Stimulated activated effector memory CD8-positive, alpha-beta T cell treated with anti-CD3 and anti-CD28 coated beads, Interleukin-12 subunit alpha, Interleukin-12 subunit beta, amount 100 ng/mL, for 72 hours (primary cell): ENCODE results near the gene FLOT2.
A peak's percentile ranks its signal among the peaks of the same experiment; 100 is the strongest.
"Not testable (repeated sequence)": the region's sequence is repeated elsewhere in the genome, so short reads cannot be mapped to it uniquely, and the experiment has no call there.

ENCODE experiments used
- ATAC-seq: fragments of 150-1000 bp; cut with Tn5 transposase; 2 replicates; pipeline ENCODE4 v1.10.0; 2021
- DNase-seq, 2 donors: peaks; one replicate each; pipeline ENCODE4 v3.0.0; 2021 to 2022; ENCODE audit warnings: low spot score in 2 of 2
- H3K27ac Mint-ChIP-seq: one replicate; pipeline ENCODE4 v1.8.0; 2022; ENCODE audit warnings: mild to moderate bottlenecking, mixed read lengths
- H3K36me3 Mint-ChIP-seq: one replicate; pipeline ENCODE4 v1.8.0; 2022; ENCODE audit warnings: mild to moderate bottlenecking, mixed read lengths
- H3K4me1 Mint-ChIP-seq: one replicate; pipeline ENCODE4 v1.8.0; 2022; ENCODE audit warnings: mixed read lengths
- H3K4me3 Mint-ChIP-seq: one replicate; pipeline ENCODE4 v1.8.0; 2022; ENCODE audit warnings: mild to moderate bottlenecking, mixed read lengths
- H3K9me3 Mint-ChIP-seq: one replicate; pipeline ENCODE4 v1.8.0; 2022; ENCODE audit warnings: mixed read lengths

Gene FLOT2

GRCh38 chr17:28858801-28859355, 38.7 kb downstream of the FLOT2 start:
- Mint-ChIP-seq H3K27ac (peak overlapping the region; percentile 87), H3K4me1 (peaks cover 17% of the 10 kb centered on the region), H3K36me3 (peaks cover 59% of the 10 kb centered on the region), H3K9me3 (no peaks in the 10 kb centered on the region), H3K4me3 (no peak overlapping the region)
- DNase-seq: no peak
- ATAC-seq: no peak

- Mint-ChIP-seq H3K27ac (peak overlapping the region; percentile 87), H3K9me3 (no peaks in the 10 kb centered on the region), H3K4me1 (peaks cover 17% of the 10 kb centered on the region), H3K36me3 (peaks cover 59% of the 10 kb centered on the region), H3K4me3 (no peak overlapping the region)
- ATAC-seq (no peak), DNase-seq (no peak)
Observed at GRCh38 chr17:28857905-28858800, 39.4 kb downstream of the FLOT2 start.

- no peaks in the 10 kb centered on the region for H3K9me3 Mint-ChIP-seq
- no peak overlapping the region for H3K27ac Mint-ChIP-seq
- no peak for ATAC-seq
Observed at GRCh38 chr17:28856028-28856574, 41.4 kb downstream of the FLOT2 start.

GRCh38 chr17:28855336-28855679, 42.2 kb downstream of the FLOT2 start:
- DNase-seq (no peak), ATAC-seq (no peak)
- H3K4me3 Mint-ChIP-seq: peak overlapping the region; percentile 82
- H3K9me3 Mint-ChIP-seq: no peaks in the 10 kb centered on the region
- peak overlapping the region; percentile 90 for H3K27ac Mint-ChIP-seq
- H3K4me1 Mint-ChIP-seq: peaks cover 17% of the 10 kb centered on the region
- peaks cover 43% of the 10 kb centered on the region for H3K36me3 Mint-ChIP-seq

More at GRCh38 chr17:28856028-28856574, 41.4 kb downstream of the FLOT2 start:
- Mint-ChIP-seq H3K36me3 (peaks cover 49% of the 10 kb centered on the region), H3K4me1 (peaks cover 17% of the 10 kb centered on the region), H3K4me3 (peak overlapping the region; percentile 82)
- DNase-seq: no peak

- Mint-ChIP-seq H3K36me3 (peaks cover 37% of the 10 kb centered on the region), H3K9me3 (no peaks in the 10 kb centered on the region), H3K4me3 (peak within 1 kb of the TSS; percentile 82), H3K27ac (peak within 1 kb of the TSS; percentile 90), H3K4me1 (peaks cover 17% of the 10 kb centered on the region)
- DNase-seq (peak; percentile 72 to 88), ATAC-seq (peak; percentile 99)
Observed at GRCh38 chr17:28854457-28855335, 42.8 kb downstream of the FLOT2 start, which contains the start of gene ERAL1. Gene ERAL1, plus strand, starts transcription at chr17:28855016. Its CDS starts 19 bp downstream, at chr17:28855035.

- H3K9me3 Mint-ChIP-seq: no peaks in the 10 kb centered on the region
- H3K4me3 Mint-ChIP-seq: no peak overlapping the region
- no peak overlapping the region for H3K27ac Mint-ChIP-seq
- DNase-seq (no peak), ATAC-seq (no peak)
- H3K36me3 Mint-ChIP-seq: peaks cover 23% of the 10 kb centered on the region
- H3K4me1 Mint-ChIP-seq: peaks cover 20% of the 10 kb centered on the region
Observed at GRCh38 chr17:28853295-28853694, 44.2 kb downstream of the FLOT2 start.

- peak; percentile 72 for ATAC-seq
- no peaks in the 10 kb centered on the region for H3K36me3 Mint-ChIP-seq
- no peak overlapping the region for H3K4me3 Mint-ChIP-seq
- no peak overlapping the region for H3K27ac Mint-ChIP-seq
- no peak for DNase-seq
- H3K9me3 Mint-ChIP-seq: no peaks in the 10 kb centered on the region
- peaks cover 6% of the 10 kb centered on the region for H3K4me1 Mint-ChIP-seq
Observed at GRCh38 chr17:28849281-28849680, 48.3 kb downstream of the FLOT2 start.

- ATAC-seq (peak; percentile 85), DNase-seq (peak; percentile 50 to 80)
- H3K4me3 Mint-ChIP-seq, H3K4me1 Mint-ChIP-seq, H3K27ac Mint-ChIP-seq, H3K9me3 Mint-ChIP-seq, H3K36me3 Mint-ChIP-seq: not testable (repeated sequence)
Observed at GRCh38 chr17:28848667-28849066, 48.9 kb downstream of the FLOT2 start.

GRCh38 chr17:28846699-28847098, 50.8 kb downstream of the FLOT2 start:
- H3K9me3 Mint-ChIP-seq, ATAC-seq: not testable (repeated sequence)

GRCh38 chr17:28846231-28846630, 51.3 kb downstream of the FLOT2 start:
- Mint-ChIP-seq H3K9me3 (no peaks in the 10 kb centered on the region), H3K36me3 (peaks cover 14% of the 10 kb centered on the region), H3K4me3 (no peak overlapping the region), H3K4me1 (peaks cover 15% of the 10 kb centered on the region), H3K27ac (no peak overlapping the region)
- no peak for DNase-seq
- no peak for ATAC-seq

More at GRCh38 chr17:28846699-28847098, 50.8 kb downstream of the FLOT2 start:
- not testable (repeated sequence) for H3K4me3 Mint-ChIP-seq, H3K27ac Mint-ChIP-seq, DNase-seq
- Mint-ChIP-seq H3K4me1 (peaks cover 14% of the 10 kb centered on the region), H3K36me3 (peaks cover 14% of the 10 kb centered on the region)

- H3K4me3 Mint-ChIP-seq: peak overlapping the region; percentile 95
- ATAC-seq (no peak), DNase-seq (no peak)
- H3K4me1 Mint-ChIP-seq: peaks cover 16% of the 10 kb centered on the region
- no peak overlapping the region for H3K27ac Mint-ChIP-seq
- peaks cover 14% of the 10 kb centered on the region for H3K36me3 Mint-ChIP-seq
- no peaks in the 10 kb centered on the region for H3K9me3 Mint-ChIP-seq
Observed at GRCh38 chr17:28843816-28844148, 53.8 kb downstream of the FLOT2 start.

- peaks cover 14% of the 10 kb centered on the region for H3K36me3 Mint-ChIP-seq
- H3K27ac Mint-ChIP-seq: peak within 1 kb of the TSS; percentile 97
- no peaks in the 10 kb centered on the region for H3K9me3 Mint-ChIP-seq
- peak within 1 kb of the TSS; percentile 95 for H3K4me3 Mint-ChIP-seq
- DNase-seq (peak; percentile 82 to 93), ATAC-seq (peak; percentile 99)
- peaks cover 16% of the 10 kb centered on the region for H3K4me1 Mint-ChIP-seq
Observed at GRCh38 chr17:28842282-28843012, 55.1 kb downstream of the FLOT2 start, which contains the start of gene FAM222B. Gene FAM222B, minus strand, starts transcription at chr17:28842790. Its CDS starts 76,123 bp downstream, at chr17:28766667.

- H3K4me1 Mint-ChIP-seq: peaks cover 16% of the 10 kb centered on the region
- no peaks in the 10 kb centered on the region for H3K9me3 Mint-ChIP-seq
- peak overlapping the region; percentile 97 for H3K27ac Mint-ChIP-seq
- DNase-seq: no peak
- H3K4me3 Mint-ChIP-seq: peak overlapping the region; percentile 95
- H3K36me3 Mint-ChIP-seq: peaks cover 14% of the 10 kb centered on the region
- ATAC-seq: peak; percentile 22
Observed at GRCh38 chr17:28841901-28842281, 55.6 kb downstream of the FLOT2 start.

- no peak for ATAC-seq
- H3K4me3 Mint-ChIP-seq: no peak overlapping the region
- no peak for DNase-seq
- H3K36me3 Mint-ChIP-seq: peaks cover 23% of the 10 kb centered on the region
- H3K27ac Mint-ChIP-seq: no peak overlapping the region
- peaks cover 25% of the 10 kb centered on the region for H3K4me1 Mint-ChIP-seq
- H3K9me3 Mint-ChIP-seq: no peaks in the 10 kb centered on the region
Observed at GRCh38 chr17:28839221-28839620, 58.3 kb downstream of the FLOT2 start.
